NT2/D1 (cell line): ENCODE data around the gene CYBA.

Source experiments
- SUZ12 ChIP-seq: IDR thresholded peaks from 2 replicates; pipeline ENCODE4 v1.6.1; 2011; ENCODE audit not compliant: insufficient read length, insufficient read depth; ENCODE audit errors: extremely low read depth
- YY1 ChIP-seq: IDR thresholded peaks from 2 replicates; pipeline ENCODE4 v1.6.1; 2011; ENCODE audit not compliant: insufficient read length, insufficient read depth
- ZNF274 ChIP-seq: IDR thresholded peaks from 2 replicates; pipeline ENCODE4 v1.6.1; 2011; ENCODE audit warnings: mild to moderate bottlenecking, low read depth, low read length

- TF ChIP-seq SUZ12: no peak
- no peak for TF ChIP-seq ZNF274
- no peak for TF ChIP-seq YY1
Observed at GRCh38 chr16:88691924-88692560, 41.2 kb upstream of the CYBA start.
